ENCODE measurements around the gene PTPRD. TPM values are rescaled to one million over a fixed set of nuclear protein-coding genes. Genes with fewer than 3 reads are reported as not detected.

PTPRD gene
- total RNA-seq, 1 donor from 2014 or later = 15.6 TPM

GRCh38 chr9:8484597-8485191, 2128.1 kb downstream of the PTPRD start:
- Histone ChIP-seq H3K27me3 (ENCODE audit: low read depth) (no peaks in the 10 kb centered on the region), H3K4me1 (no peaks in the 10 kb centered on the region), H3K36me3 (no peaks in the 10 kb centered on the region), H3K9me3 (replicated peaks) (no peaks in the 10 kb centered on the region), H3K27ac (replicated peaks) (no peak overlapping the region), H3K4me3 (no peak overlapping the region)
- intact Hi-C loops (cut with micrococcal nuclease) = loop anchor here (10.0 kb wide), 2 partner anchors 410 to 520 kb away; no protein-coding TSS in a partner anchor
- DNase-seq = no peak
- no peak for TF ChIP-seq CTCF (IDR thresholded peaks at IDR 0.05; ENCODE audit: borderline replicate concordance)

DNA sequence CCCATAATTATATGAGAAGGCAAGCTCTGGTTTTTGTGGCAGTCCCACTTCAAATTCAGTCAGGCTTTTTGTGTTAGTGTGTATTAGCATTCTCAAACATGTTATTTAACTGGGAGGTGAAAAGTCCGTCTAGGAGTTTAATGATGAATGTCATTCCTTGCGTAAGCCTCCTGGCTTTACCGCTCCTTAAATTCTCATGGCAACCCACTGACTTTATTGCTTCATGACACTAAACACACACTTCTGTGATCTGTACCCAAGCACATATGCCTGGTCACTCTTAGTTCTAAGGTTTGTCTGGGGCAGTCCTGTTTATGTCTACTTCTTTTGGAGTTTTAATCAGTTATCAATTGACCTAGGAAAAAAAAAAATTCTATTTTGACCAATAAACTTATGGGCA, 2135.4 kb downstream of the PTPRD start:
- intact Hi-C loops (cut with micrococcal nuclease) = no loop called here
- TF ChIP-seq CTCF (IDR thresholded peaks at IDR 0.05; ENCODE audit: borderline replicate concordance) = no peak
- Histone ChIP-seq H3K27me3 (ENCODE audit: low read depth) (no peaks in the 10 kb centered on the region), H3K4me3 (no peak overlapping the region), H3K27ac (replicated peaks) (no peak overlapping the region), H3K36me3 (no peaks in the 10 kb centered on the region), H3K9me3 (replicated peaks) (no peaks in the 10 kb centered on the region), H3K4me1 (no peaks in the 10 kb centered on the region)
- DNase-seq = no peak

GRCh38 chr9:8474937-8475336, 2137.9 kb downstream of the PTPRD start:
- Histone ChIP-seq H3K36me3 (no peaks in the 10 kb centered on the region), H3K4me3 (no peak overlapping the region), H3K4me1 (no peaks in the 10 kb centered on the region), H3K9me3 (replicated peaks) (no peaks in the 10 kb centered on the region), H3K27ac (replicated peaks) (no peak overlapping the region), H3K27me3 (ENCODE audit: low read depth) (no peaks in the 10 kb centered on the region)
- TF ChIP-seq CTCF (IDR thresholded peaks at IDR 0.05; ENCODE audit: borderline replicate concordance) = no peak
- DNase-seq = no peak
- intact Hi-C loops (cut with micrococcal nuclease) = no loop called here

DNA sequence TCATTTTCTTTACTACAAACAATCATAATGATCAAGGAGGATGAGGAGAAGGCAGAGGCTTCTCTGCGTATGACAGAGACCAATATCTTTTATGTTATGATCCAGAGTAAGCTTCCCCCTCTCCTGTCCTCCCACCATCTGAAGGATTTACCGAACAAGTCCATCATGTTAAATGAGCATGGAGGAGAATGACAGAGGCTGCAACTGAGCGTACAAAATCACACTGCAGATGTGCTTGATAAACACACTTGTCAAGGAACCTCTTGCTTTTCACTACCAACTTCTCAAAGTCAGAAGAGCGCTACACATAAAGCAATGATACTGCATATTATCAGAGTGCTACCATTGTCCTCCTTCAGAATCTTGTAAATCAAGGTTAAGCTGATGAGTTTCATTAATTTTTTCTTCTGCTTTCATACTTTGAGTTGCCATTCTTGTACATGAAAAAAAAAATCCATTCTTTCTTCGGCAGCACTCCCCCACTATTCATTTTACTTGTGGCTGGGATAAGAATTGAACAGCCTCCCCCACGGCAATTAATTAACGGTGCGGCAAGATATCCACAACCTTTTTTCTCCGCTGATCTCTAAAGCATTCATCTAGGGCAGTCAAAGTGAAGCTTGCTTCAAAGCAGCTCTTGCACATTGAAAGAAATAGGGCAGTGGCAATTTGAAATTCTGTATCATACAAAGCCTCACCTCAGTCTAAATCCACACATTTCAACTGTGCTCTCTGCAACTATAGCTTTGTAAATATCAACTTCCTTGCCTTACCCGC, 2139.4 kb downstream of the PTPRD start:
- Histone ChIP-seq H3K27ac (replicated peaks) (no peak overlapping the region), H3K9me3 (replicated peaks) (no peaks in the 10 kb centered on the region), H3K36me3 (no peaks in the 10 kb centered on the region), H3K27me3 (ENCODE audit: low read depth) (no peaks in the 10 kb centered on the region), H3K4me3 (no peak overlapping the region), H3K4me1 (no peaks in the 10 kb centered on the region)
- no peak for DNase-seq
- intact Hi-C loops (cut with micrococcal nuclease) = no loop called here
- no peak for TF ChIP-seq CTCF (IDR thresholded peaks at IDR 0.05; ENCODE audit: borderline replicate concordance)

- Histone ChIP-seq H3K4me1 (no peaks in the 10 kb centered on the region), H3K27ac (replicated peaks) (no peak overlapping the region), H3K4me3 (no peak overlapping the region), H3K9me3 (replicated peaks) (no peaks in the 10 kb centered on the region), H3K27me3 (ENCODE audit: low read depth) (no peaks in the 10 kb centered on the region), H3K36me3 (no peaks in the 10 kb centered on the region)
- intact Hi-C loops (cut with micrococcal nuclease) = no loop called here
- no peak for TF ChIP-seq CTCF (IDR thresholded peaks at IDR 0.05; ENCODE audit: borderline replicate concordance)
- no peak for DNase-seq
These were observed 2144.7 kb downstream of the PTPRD start for GRCh38 chr9:8468045-8468637.
